Erythroblast (primary cell): ENCODE results near the gene RNF11.

Source experiments
- GATA1 ChIP-seq: IDR thresholded peaks from 2 replicates; pipeline ENCODE4 v1.6.1; 2011; ENCODE audit warnings: low read depth, mild to moderate bottlenecking, control low read depth, low read length, moderate library complexity
- POLR2A ChIP-seq: IDR thresholded peaks from 2 replicates; pipeline ENCODE4 v1.6.1; 2011; ENCODE audit warnings: mild to moderate bottlenecking, low read length

DNA sequence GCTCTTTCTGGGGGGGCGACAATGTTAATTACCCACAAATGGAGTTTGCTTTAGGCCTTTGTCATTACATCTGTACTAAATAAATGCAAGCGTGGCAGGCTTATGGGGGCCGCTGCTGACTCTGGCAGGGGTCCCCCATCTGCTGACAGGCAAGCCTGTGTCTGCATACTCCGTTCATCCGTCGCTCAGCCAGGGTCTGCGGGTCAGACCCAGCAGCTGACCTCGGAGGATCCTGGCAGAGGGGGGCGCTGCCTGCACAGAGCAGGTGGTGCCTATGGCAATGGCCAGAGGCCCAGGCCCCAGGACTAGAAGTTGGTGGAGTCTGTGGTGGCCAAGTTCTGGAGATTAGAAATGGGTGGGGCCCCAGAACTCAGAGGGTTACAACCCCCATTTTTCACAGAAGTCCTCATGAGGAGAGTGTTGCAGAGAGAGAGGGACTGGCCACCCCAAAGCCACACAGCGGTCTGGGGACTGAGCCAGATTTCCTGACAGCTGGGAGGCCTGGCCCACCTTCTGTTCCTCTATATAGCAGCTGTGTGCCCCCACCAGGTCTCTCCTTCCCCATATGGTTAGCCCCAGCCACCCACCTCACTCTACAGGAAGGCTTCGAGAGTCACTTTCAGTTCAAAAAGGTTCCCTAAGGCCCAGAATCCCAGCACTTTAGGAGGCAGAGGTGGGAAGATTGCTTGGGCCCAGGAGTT is 63.3 kb downstream of the RNF11 start:
- TF ChIP-seq POLR2A (no peak), GATA1 (no peak)
